Activated T-helper 1 cell treated with anti-CD3 and anti-CD28 coated beads, Interleukin-12 subunit alpha, Interleukin-12 subunit beta, Interleukin-2, Interleukin-4 antibody, amounts not matched to agents 30 ng/mL and 10 ng/mL and 1 ng/mL, durations not matched to agents 14 hours and 24 hours and 36 hours (primary cell): ENCODE data around the gene PMPCA. TPM values are rescaled to one million over a fixed set of nuclear protein-coding genes. Genes with fewer than 3 reads are reported as not detected.

Experiments
- DNase-seq: peaks from one replicate; pipeline ENCODE4 v3.0.0; 2021; ENCODE audit warnings: low spot score
- H3K27ac Mint-ChIP-seq: one replicate; pipeline ENCODE4 v1.8.0; 2021; ENCODE audit warnings: mild to moderate bottlenecking, mixed read lengths
- H3K27me3 Mint-ChIP-seq: one replicate; pipeline ENCODE4 v1.8.0; 2022; ENCODE audit warnings: mild to moderate bottlenecking, moderate library complexity, mixed read lengths; ENCODE audit not compliant: insufficient read depth
- H3K36me3 Mint-ChIP-seq: one replicate; pipeline ENCODE4 v1.8.0; 2021; ENCODE audit warnings: low read depth, mixed read lengths
- H3K4me1 Mint-ChIP-seq: one replicate; pipeline ENCODE4 v1.8.0; 2021; ENCODE audit warnings: low read depth, mixed read lengths
- H3K4me3 Mint-ChIP-seq: one replicate; pipeline ENCODE4 v1.8.0; 2021; ENCODE audit warnings: mild to moderate bottlenecking, moderate library complexity, mixed read lengths
- H3K9me3 Mint-ChIP-seq: one replicate; pipeline ENCODE4 v1.8.0; 2021; ENCODE audit warnings: mixed read lengths
- intact Hi-C: fragments of 100-400 bp; cut with micrococcal nuclease; formaldehyde crosslinking; loops from one replicate; pipeline ENCODE4 v1.15.1; 2024
- total RNA-seq: library from RNA; stranded (reverse); gene quantifications from 2 replicates; pipeline ENCODE4 v1.2.3, GENCODE V29; 2022

Gene PMPCA
- total RNA-seq, 1 donor from 2014 or later, result 104 TPM

GRCh38 chr9:136471802-136472487 lies 61.5 kb downstream of the PMPCA start:
- no peak overlapping the region for H3K4me3 Mint-ChIP-seq
- intact Hi-C loops, result no loop called here
- no peaks in the 10 kb centered on the region for H3K9me3 Mint-ChIP-seq
- no peak overlapping the region for H3K27ac Mint-ChIP-seq
- H3K27me3 Mint-ChIP-seq, result no peaks in the 10 kb centered on the region
- DNase-seq, result no peak
- H3K36me3 Mint-ChIP-seq, result peaks cover 18% of the 10 kb centered on the region
- peaks cover 8% of the 10 kb centered on the region for H3K4me1 Mint-ChIP-seq

GRCh38 chr9:136472640-136473353 lies 62.3 kb downstream of the PMPCA start:
- H3K4me3 Mint-ChIP-seq, result no peak overlapping the region
- peaks cover 8% of the 10 kb centered on the region for H3K4me1 Mint-ChIP-seq
- H3K27me3 Mint-ChIP-seq, result no peaks in the 10 kb centered on the region
- peaks cover 22% of the 10 kb centered on the region for H3K36me3 Mint-ChIP-seq
- intact Hi-C loops, result no loop called here
- H3K27ac Mint-ChIP-seq, result no peak overlapping the region
- DNase-seq, result no peak
- no peaks in the 10 kb centered on the region for H3K9me3 Mint-ChIP-seq

GRCh38 chr9:136473354-136473721 lies 62.9 kb downstream of the PMPCA start:
- Mint-ChIP-seq H3K9me3 (no peaks in the 10 kb centered on the region), H3K27me3 (no peaks in the 10 kb centered on the region), H3K4me3 (no peak overlapping the region), H3K27ac (no peak overlapping the region), H3K36me3 (peaks cover 24% of the 10 kb centered on the region), H3K4me1 (peaks cover 8% of the 10 kb centered on the region)
- intact Hi-C loops, result no loop called here
- no peak for DNase-seq

Other genes with a start within 250 kb of the PMPCA start
- not detected in 2 replicates for gene LHX3, start 205.5 kb upstream of the PMPCA start, total RNA-seq
- gene QSOX2, start 164.8 kb upstream of the PMPCA start, total RNA-seq, result 27.9 and 28.6 TPM in 2 replicates
- gene CCDC187, start 106.6 kb upstream of the PMPCA start, total RNA-seq, result not detected in 2 replicates
- gene GPSM1, start 83.1 kb upstream of the PMPCA start, total RNA-seq, result 18.3 and 19.1 TPM in 2 replicates
- gene DNLZ, start 46.9 kb upstream of the PMPCA start, total RNA-seq, result 35.2 TPM in 2 replicates
- gene CARD9, start 37.0 kb upstream of the PMPCA start, total RNA-seq, result 7.1 and 7.2 TPM in 2 replicates
- 26.7 TPM in 2 replicates for gene SNAPC4, start 10.5 kb upstream of the PMPCA start, total RNA-seq
- gene ENTR1, start within 50 bp of the PMPCA start, total RNA-seq, result 50.0 and 54.5 TPM in 2 replicates
- 19.7 and 20.0 TPM in 2 replicates for gene INPP5E, start 29.2 kb downstream of the PMPCA start, total RNA-seq
- 87.3 and 88.5 TPM in 2 replicates for gene SEC16A, start 72.4 kb downstream of the PMPCA start, total RNA-seq
- 115 and 121 TPM in 2 replicates for gene NOTCH1, start 135.4 kb downstream of the PMPCA start, total RNA-seq